Vagina (tissue), 2 donors: ENCODE measurements around the gene FCF1. TPM values are rescaled to one million over a fixed set of nuclear protein-coding genes. Genes with fewer than 3 reads are reported as not detected.
A peak's percentile ranks its signal among the peaks of the same experiment; 100 is the strongest.

Source experiments
- DNase-seq, 2 donors: peaks; one replicate each; pipeline ENCODE4 v3.0.0-alpha.2; 2017; ENCODE audit errors: extremely low spot score in 2 of 2
- H3K27ac ChIP-seq: fragments of 200-600 bp; sonication (generic); one replicate; pipeline ENCODE4 v1.5.1; 2019
- H3K27me3 ChIP-seq: fragments of 200-600 bp; sonication (generic); one replicate; pipeline ENCODE4 v1.5.1; 2019
- H3K36me3 ChIP-seq, 2 donors: fragments of 200-600 bp; sonication (generic); one replicate each; pipeline ENCODE4 v1.5.1; 2017 to 2019
- H3K4me1 ChIP-seq: fragments of 200-600 bp; sonication (generic); one replicate; pipeline ENCODE4 v1.5.1; 2019
- H3K4me3 ChIP-seq, 2 donors: fragments of 200-600 bp; sonication (generic); 1 replicate in 1 of 2; 2 replicates in 1 of 2; pipeline ENCODE4 v1.5.1; 2016 to 2019
- H3K9me3 ChIP-seq: fragments of 200-600 bp; sonication (generic); one replicate; pipeline ENCODE4 v1.5.1; 2019
- CTCF ChIP-seq, 3 experiments: fragments of 450-650 bp in 2 of 3; fragments of 200-600 bp in 1 of 3; sonication (generic) in 1 of 3; IDR thresholded peaks; one replicate each; pipeline ENCODE4 v1.5.1; 2017 to 2019; ENCODE audit warnings: antibody characterized with exemption in 3 of 3, mild to moderate bottlenecking in 2 of 3, moderate library complexity in 2 of 3
- POLR2A ChIP-seq, 2 donors: fragments of 450-650 bp; IDR thresholded peaks; one replicate each; pipeline ENCODE4 v1.6.1; 2017; ENCODE audit warnings: antibody characterized with exemption in 2 of 2, mild to moderate bottlenecking in 2 of 2, moderate library complexity in 2 of 2
- POLR2AphosphoS5 ChIP-seq, 2 donors: sonication (generic); formaldehyde crosslinking; IDR thresholded peaks; one replicate each; pipeline ENCODE4 v1.9.0; 2017; ENCODE audit warnings: antibody characterized with exemption in 2 of 2, mild to moderate bottlenecking in 2 of 2, low read depth in 1 of 2; ENCODE audit not compliant: insufficient read depth in 1 of 2
- intact Hi-C: fragments of 100-400 bp; cut with DNase I; formaldehyde crosslinking; loops from one replicate; pipeline ENCODE4 v1.15.1; 2023
- total RNA-seq: library from RNA; depleted of rRNA; stranded (reverse); fragments of >200 nt; gene quantifications from one replicate; pipeline ENCODE4 v1.2.3, GENCODE V29; 2016

FCF1 gene
- total RNA-seq, 1 donor from 2014 or later: 11.0 TPM

GRCh38 chr14:74763803-74764531, 51.0 kb downstream of the FCF1 start:
- DNase-seq: no peak
- H3K36me3 ChIP-seq: no peaks in the 10 kb centered on the region
- intact Hi-C loops: no loop called here
- no peak for TF ChIP-seq POLR2A (IDR thresholded peaks at IDR 0.05)
- no peak for TF ChIP-seq POLR2AphosphoS5 (IDR thresholded peaks at IDR 0.05; ENCODE audit: insufficient read depth in 1 of 2, low read depth in 1 of 2)
- TF ChIP-seq CTCF (IDR thresholded peaks at IDR 0.05): no peak
- H3K9me3 ChIP-seq: no peaks in the 10 kb centered on the region
- H3K4me3 ChIP-seq: peak overlapping the region; percentile 82 to 84
- peak overlapping the region; percentile 87 for H3K27ac ChIP-seq
- H3K4me1 ChIP-seq: peaks cover 55% of the 10 kb centered on the region
- H3K27me3 ChIP-seq: no peaks in the 10 kb centered on the region

GRCh38 chr14:74765721-74766120, 52.8 kb downstream of the FCF1 start:
- DNase-seq: no peak
- intact Hi-C loops: no loop called here
- Histone ChIP-seq H3K4me1 (peaks cover 55% of the 10 kb centered on the region), H3K36me3 (no peaks in the 10 kb centered on the region), H3K27me3 (no peaks in the 10 kb centered on the region), H3K4me3 (peak overlapping the region; percentile 82 to 84), H3K9me3 (no peaks in the 10 kb centered on the region), H3K27ac (no peak overlapping the region)
- TF ChIP-seq POLR2A (IDR thresholded peaks at IDR 0.05) (no peak), CTCF (IDR thresholded peaks at IDR 0.05) (no peak)

GRCh38 chr14:74771399-74771798, 58.5 kb downstream of the FCF1 start:
- Histone ChIP-seq H3K36me3 (no peaks in the 10 kb centered on the region), H3K9me3 (no peaks in the 10 kb centered on the region), H3K4me3 (no peak overlapping the region), H3K27me3 (no peaks in the 10 kb centered on the region), H3K27ac (no peak overlapping the region), H3K4me1 (peaks cover 35% of the 10 kb centered on the region)
- intact Hi-C loops: no loop called here
- no peak for TF ChIP-seq POLR2A (IDR thresholded peaks at IDR 0.05)
- no peak for TF ChIP-seq POLR2AphosphoS5 (IDR thresholded peaks at IDR 0.05; ENCODE audit: insufficient read depth in 1 of 2, low read depth in 1 of 2)
- no peak for TF ChIP-seq CTCF (IDR thresholded peaks at IDR 0.05)
- no peak for DNase-seq

GRCh38 chr14:74784634-74785033, 71.7 kb downstream of the FCF1 start:
- no peaks in the 10 kb centered on the region for H3K27me3 ChIP-seq
- H3K4me1 ChIP-seq: no peaks in the 10 kb centered on the region
- intact Hi-C loops: no loop called here
- H3K27ac ChIP-seq: no peak overlapping the region
- TF ChIP-seq POLR2A (IDR thresholded peaks at IDR 0.05) (no peak), POLR2AphosphoS5 (IDR thresholded peaks at IDR 0.05; ENCODE audit: insufficient read depth in 1 of 2, low read depth in 1 of 2) (no peak), CTCF (IDR thresholded peaks at IDR 0.05) (no peak)
- peaks cover 0 to 51% of the 10 kb centered on the region in 2 donors for H3K36me3 ChIP-seq
- no peaks in the 10 kb centered on the region for H3K9me3 ChIP-seq
- no peak for DNase-seq
- H3K4me3 ChIP-seq: no peak overlapping the region

- intact Hi-C loops: no loop called here
- no peak overlapping the region for H3K4me3 ChIP-seq
- no peaks in the 10 kb centered on the region for H3K9me3 ChIP-seq
- H3K36me3 ChIP-seq: peaks cover 0 to 46% of the 10 kb centered on the region in 2 donors
- TF ChIP-seq CTCF (IDR thresholded peaks at IDR 0.05): no peak
- TF ChIP-seq POLR2AphosphoS5 (IDR thresholded peaks at IDR 0.05; ENCODE audit: insufficient read depth in 1 of 2, low read depth in 1 of 2): no peak
- no peak for TF ChIP-seq POLR2A (IDR thresholded peaks at IDR 0.05)
- H3K4me1 ChIP-seq: no peaks in the 10 kb centered on the region
- no peaks in the 10 kb centered on the region for H3K27me3 ChIP-seq
- no peak overlapping the region for H3K27ac ChIP-seq
- no peak for DNase-seq
These were observed 72.2 kb downstream of the FCF1 start for GRCh38 chr14:74785056-74785613.
